Liver (tissue), 9 donors: Measurements from ENCODE around the gene FARP1. TPM values are rescaled to one million over a fixed set of nuclear protein-coding genes. Genes with fewer than 3 reads are reported as not detected.

ENCODE experiments used
- DNase-seq: peaks from one replicate; pipeline ENCODE4 v3.0.0-alpha.2; 2017; ENCODE audit warnings: low spot score
- H3K27ac ChIP-seq, 2 donors: one replicate each; pipeline ENCODE4 v1.7.0; 2013; ENCODE audit warnings: inconsistent platforms in 2 of 2, low read length in 2 of 2, control low read depth in 1 of 2, low read depth in 1 of 2, mild to moderate bottlenecking in 1 of 2
- H3K27me3 ChIP-seq, 4 donors: one replicate each; pipeline versions ENCODE4 v1.6.1 to v1.7.0; 2013; ENCODE audit warnings: low read length in 3 of 4, inconsistent platforms in 1 of 4, mild to moderate bottlenecking in 1 of 4, moderate library complexity in 1 of 4; ENCODE audit not compliant: control insufficient read depth in 4 of 4, insufficient read depth in 4 of 4
- H3K36me3 ChIP-seq, 4 donors: one replicate each; pipeline versions ENCODE4 v1.6.1 to v1.7.0; 2013; ENCODE audit warnings: low read length in 3 of 4, mild to moderate bottlenecking in 3 of 4, low read depth in 1 of 4, moderate library complexity in 1 of 4; ENCODE audit not compliant: control insufficient read depth in 4 of 4, insufficient read depth in 3 of 4
- H3K4me1 ChIP-seq, 4 donors: one replicate each; pipeline versions ENCODE4 v1.6.1 to v1.7.0; 2013; ENCODE audit warnings: low read length in 3 of 4, mild to moderate bottlenecking in 3 of 4, moderate library complexity in 1 of 4; ENCODE audit not compliant: control insufficient read depth in 4 of 4, insufficient read depth in 4 of 4
- H3K4me3 ChIP-seq, 3 donors: one replicate each; pipeline versions ENCODE4 v1.6.1 to v1.7.0; 2013; ENCODE audit warnings: low read length in 3 of 3, control low read depth in 1 of 3, low read depth in 1 of 3, mild to moderate bottlenecking in 1 of 3
- H3K9ac ChIP-seq, 2 donors: one replicate each; pipeline ENCODE4 v1.7.0; 2013; ENCODE audit warnings: low read length in 2 of 2, mild to moderate bottlenecking in 2 of 2, moderate library complexity in 2 of 2, control low read depth in 1 of 2, low read depth in 1 of 2
- H3K9me3 ChIP-seq, 4 donors: one replicate each; pipeline versions ENCODE4 v1.6.1 to v1.7.0; 2013; ENCODE audit warnings: low read length in 3 of 4; ENCODE audit not compliant: control insufficient read depth in 4 of 4
- ATF3 ChIP-seq: IDR thresholded peaks from 2 replicates; pipeline ENCODE4 v1.6.1; 2016; ENCODE audit warnings: antibody characterized with exemption
- CTCF ChIP-seq: fragments of 150-350 bp; IDR thresholded peaks from 2 replicates; pipeline ENCODE4 v1.5.1; 2017; ENCODE audit warnings: improper control_type of control experiment, low read depth, low read length; ENCODE audit not compliant: missing input control
- EGR1 ChIP-seq, 2 donors: IDR thresholded peaks; 2 replicates each; pipeline ENCODE4 v1.6.1; 2016 to 2018; ENCODE audit warnings: antibody characterized with exemption in 2 of 2, low read depth in 2 of 2
- FOXA1 ChIP-seq: IDR thresholded peaks from 2 replicates; pipeline ENCODE4 v1.6.1; 2016; ENCODE audit warnings: antibody characterized with exemption
- FOXA2 ChIP-seq: IDR thresholded peaks from 2 replicates; pipeline ENCODE4 v1.6.1; 2016; ENCODE audit warnings: antibody characterized with exemption
- GABPA ChIP-seq, 2 donors: IDR thresholded peaks in 1 of 2; conservative IDR thresholded peaks in 1 of 2; 2 replicates each; pipeline ENCODE4 v1.6.1; 2016; ENCODE audit warnings: antibody characterized with exemption in 2 of 2, mild to moderate bottlenecking in 1 of 2, moderate library complexity in 1 of 2
- HNF4A ChIP-seq, 2 donors: conservative IDR thresholded peaks; 2 replicates each; pipeline ENCODE4 v1.6.1; 2016; ENCODE audit warnings: antibody characterized with exemption in 2 of 2, mild to moderate bottlenecking in 2 of 2
- HNF4G ChIP-seq: IDR thresholded peaks from 2 replicates; pipeline ENCODE4 v1.6.1; 2016; ENCODE audit warnings: antibody characterized with exemption
- JUND ChIP-seq, 2 donors: IDR thresholded peaks; 2 replicates each; pipeline ENCODE4 v1.6.1; 2016; ENCODE audit warnings: antibody characterized with exemption in 2 of 2
- MAX ChIP-seq: IDR thresholded peaks from 2 replicates; pipeline ENCODE4 v1.6.1; 2016; ENCODE audit warnings: antibody characterized with exemption
- NR2F2 ChIP-seq: IDR thresholded peaks from 2 replicates; pipeline ENCODE4 v1.6.1; 2016; ENCODE audit warnings: antibody characterized with exemption
- RAD21 ChIP-seq, 2 donors: IDR thresholded peaks; 2 replicates each; pipeline ENCODE4 v1.6.1; 2016; ENCODE audit warnings: antibody characterized with exemption in 2 of 2, mild to moderate bottlenecking in 2 of 2
- REST ChIP-seq: IDR thresholded peaks from 2 replicates; pipeline ENCODE4 v1.6.1; 2016; ENCODE audit warnings: antibody characterized with exemption, mild to moderate bottlenecking
- RXRA ChIP-seq, 2 donors: IDR thresholded peaks; 2 replicates each; pipeline ENCODE4 v1.6.1; 2017 to 2018; ENCODE audit warnings: antibody characterized with exemption in 2 of 2, mild to moderate bottlenecking in 1 of 2
- SP1 ChIP-seq: IDR thresholded peaks from 2 replicates; pipeline ENCODE4 v1.6.1; 2018; ENCODE audit warnings: antibody characterized with exemption, mild to moderate bottlenecking
- TAF1 ChIP-seq: conservative IDR thresholded peaks from 2 replicates; pipeline ENCODE4 v1.6.1; 2016; ENCODE audit warnings: antibody characterized with exemption, mild to moderate bottlenecking
- YY1 ChIP-seq: IDR thresholded peaks from 2 replicates; pipeline ENCODE4 v1.6.1; 2016; ENCODE audit warnings: antibody characterized with exemption, mild to moderate bottlenecking
- ZBTB33 ChIP-seq: IDR thresholded peaks from 2 replicates; pipeline ENCODE4 v1.6.1; 2016; ENCODE audit warnings: antibody characterized with exemption
- WGBS: extraction: QIAGEN DNeasy Blood & Tissue Kit; methylation state at CpG from one replicate; pipeline ENCODE4 v1.1.7; 2013; 5-methylcytosine and 5-hydroxymethylcytosine counted together
- polyA plus RNA-seq, 2 donors: library from polyadenylated mRNA; stranded (reverse) in 1 of 2; unstranded in 1 of 2; fragments of 200-250 nt in 1 of 2; fragments of >200 nt in 1 of 2; fragmentation: Nextera tagmentation in 1 of 2; extraction: Ambion mirVana in 1 of 2; gene quantifications; one replicate each; pipeline versions ENCODE4 v1.2.1 to v1.2.3, GENCODE V29; 2013 to 2015
- total RNA-seq, 2 donors: library from RNA; depleted of rRNA; stranded (reverse); fragments of >200 nt; gene quantifications; one replicate each; pipeline ENCODE4 v1.2.3, GENCODE V29; 2014
- donor health status: healthy.
- donor health status: healthy.
- donor health status: healthy.
- donor health status: healthy.
- donor health status: healthy.

FARP1 gene
- total and polyA plus RNA-seq, 4 donors = 28.4 to 62.6 (median 39.8) TPM

GRCh38 chr13:98129059-98129746, 13.7 kb upstream of the FARP1 start:
- no peak overlapping the region for H3K27ac ChIP-seq
- no peak overlapping the region for H3K9ac ChIP-seq
- H3K9me3 ChIP-seq = no peaks in the 10 kb centered on the region
- H3K36me3 ChIP-seq = no peaks in the 10 kb centered on the region
- 94% methylated on average over 5 of the region's 5 CpGs for WGBS
- H3K4me1 ChIP-seq = no peaks in the 10 kb centered on the region
- no peak overlapping the region for H3K4me3 ChIP-seq
- no peaks in the 10 kb centered on the region for H3K27me3 ChIP-seq
- TF ChIP-seq CTCF (no peak), HNF4A (conservative IDR thresholded peaks at IDR 0.05) (no peak), FOXA1 (no peak), TAF1 (no peak), FOXA2 (no peak), SP1 (no peak), YY1 (no peak), HNF4G (no peak), RXRA (IDR thresholded peaks at IDR 0.05) (no peak), EGR1 (IDR thresholded peaks at IDR 0.05; ENCODE audit: low read depth in 2 of 2) (no peak), JUND (IDR thresholded peaks at IDR 0.05) (no peak), REST (no peak)
- no peak for DNase-seq

GRCh38 chr13:98133946-98134345, 8.9 kb upstream of the FARP1 start:
- Histone ChIP-seq H3K27me3 (no peaks in the 10 kb centered on the region), H3K4me3 (no peak overlapping the region), H3K36me3 (no peaks in the 10 kb centered on the region), H3K4me1 (no peaks in the 10 kb centered on the region), H3K9me3 (no peaks in the 10 kb centered on the region), H3K27ac (no peak overlapping the region), H3K9ac (no peak overlapping the region)
- no peak for DNase-seq
- WGBS = 71% methylated on average over 3 of the region's 3 CpGs
- TF ChIP-seq RXRA (IDR thresholded peaks at IDR 0.05) = no peak
- TF ChIP-seq YY1 = no peak
- TF ChIP-seq RAD21 (IDR thresholded peaks at IDR 0.05) = no peak
- TF ChIP-seq MAX = no peak
- no peak for TF ChIP-seq TAF1
- TF ChIP-seq NR2F2 = no peak
- TF ChIP-seq SP1 = no peak
- no peak for TF ChIP-seq HNF4A (conservative IDR thresholded peaks at IDR 0.05)
- TF ChIP-seq REST = no peak
- no peak for TF ChIP-seq JUND (IDR thresholded peaks at IDR 0.05)
- no peak for TF ChIP-seq FOXA1
- TF ChIP-seq ZBTB33 = no peak
- TF ChIP-seq GABPA (IDR thresholded peaks at IDR 0.05 in 1 of 2, conservative IDR thresholded peaks at IDR 0.05 in 1 of 2) = no peak
- no peak for TF ChIP-seq CTCF
- no peak for TF ChIP-seq HNF4G
- no peak for TF ChIP-seq ATF3
